ENCODE results near the gene SOD3. TPM values are rescaled to one million over a fixed set of nuclear protein-coding genes. Genes with fewer than 3 reads are reported as not detected.
A peak's percentile ranks its signal among the peaks of the same experiment; 100 is the strongest.

SOD3 gene
- total and polyA plus RNA-seq, 10 of the 15 experiments (the other 5 are each of a cell fraction or from before 2014, with no cell fraction given), result not detected

DNA sequence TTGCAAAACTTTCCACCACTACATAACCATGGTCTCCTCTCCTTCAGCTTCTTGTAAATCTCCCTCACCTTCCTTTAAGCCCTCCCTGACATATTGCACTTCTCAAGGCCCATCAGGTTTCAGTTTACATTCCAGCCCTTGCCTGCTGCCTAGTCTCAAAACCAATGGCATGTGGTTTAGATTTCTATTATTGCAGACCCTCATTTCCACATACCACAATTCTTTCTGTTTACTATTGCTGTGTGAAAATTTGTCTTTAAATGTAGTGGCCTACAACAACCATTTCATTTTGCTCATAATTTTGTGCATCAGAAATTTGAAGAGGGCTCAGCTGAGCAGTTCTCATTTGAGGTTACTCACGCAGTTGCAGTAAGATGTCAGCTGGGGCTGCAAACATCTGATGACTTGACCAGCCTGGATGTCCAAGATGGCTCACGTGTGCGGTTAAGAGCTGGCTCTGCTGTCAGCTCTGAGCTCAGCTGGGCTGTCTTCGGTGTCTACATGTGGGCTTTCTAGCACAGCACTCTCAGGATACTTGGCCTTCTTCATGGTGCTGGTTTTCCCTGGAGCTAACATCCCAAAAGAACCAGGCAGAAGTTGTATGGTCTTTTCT, 29.9 kb upstream of the SOD3 start:
- no peak overlapping the region for H3K4me3 ChIP-seq
- ATAC-seq (no peak), DNase-seq (ENCODE audit: low read depth, low spot score) (no peak), FAIRE-seq (no peak)
- no peaks in the 10 kb centered on the region for H3K27me3 ChIP-seq (replicated peaks in 1 of 2; ENCODE audit: control insufficient read depth in 2 of 2, insufficient read depth in 2 of 2, low read length in 1 of 2)
- in situ Hi-C loops (cut with MboI) (no loop called here), intact Hi-C loops (cut with micrococcal nuclease; ENCODE audit: unreplicated experiment) (no loop called here)
- peaks cover 11% of the 10 kb centered on the region for H3K4me1 ChIP-seq (ENCODE audit: control insufficient read depth, insufficient read depth, low read length)
- BruUV-seq (replicated peaks), result no TSS peak
- H3K9me3 ChIP-seq (replicated peaks; ENCODE audit: control insufficient read depth, insufficient read depth, low read length), result no peaks in the 10 kb centered on the region; the same call in 2 of the 3 replicates
- no peak overlapping the region for H3K4me2 ChIP-seq (ENCODE audit: control insufficient read depth, insufficient read depth)
- H3K9ac ChIP-seq (ENCODE audit: control insufficient read depth, insufficient read depth, low read length), result no peak overlapping the region
- H3K79me2 ChIP-seq (ENCODE audit: control insufficient read depth, insufficient read depth, low read length), result no peaks in the 10 kb centered on the region
- H4K20me1 ChIP-seq (ENCODE audit: control insufficient read depth, insufficient read depth), result no peaks in the 10 kb centered on the region
- ChIA-PET SMC1A (ENCODE audit: uncharacterized antibody, unreplicated experiment) (interaction anchor here (0.7 kb wide), 1 partner anchor 24 kb away, joined by 4 read pairs; no protein-coding TSS in a partner anchor), RAD21 (ENCODE audit: unreplicated experiment) (no interaction called here), CTCF (no interaction called here), POLR2A (no interaction called here)
- no peaks in the 10 kb centered on the region for H3K36me3 ChIP-seq (ENCODE audit: control insufficient read depth in 2 of 2, insufficient read depth in 2 of 2, low read length in 1 of 2)
- H2AFZ ChIP-seq (ENCODE audit: control insufficient read depth, low read depth, low read length), result no peak overlapping the region
- WGBS (ENCODE audit: insufficient coverage, insufficient replicate concordance, low lambda C conversion rate, missing lambda C conversion rate), result 14% methylated on average over 4 of the region's 4 CpGs
- no peak overlapping the region for H3K27ac ChIP-seq (ENCODE audit: control insufficient read depth, insufficient read depth)
- TF ChIP-seq ZZZ3 (IDR thresholded peaks at IDR 0.05; ENCODE audit: control insufficient read depth, insufficient read length, low read depth), result no peak
- TF ChIP-seq NFXL1 (IDR thresholded peaks at IDR 0.05; ENCODE audit: borderline replicate concordance), result no peak

DNA sequence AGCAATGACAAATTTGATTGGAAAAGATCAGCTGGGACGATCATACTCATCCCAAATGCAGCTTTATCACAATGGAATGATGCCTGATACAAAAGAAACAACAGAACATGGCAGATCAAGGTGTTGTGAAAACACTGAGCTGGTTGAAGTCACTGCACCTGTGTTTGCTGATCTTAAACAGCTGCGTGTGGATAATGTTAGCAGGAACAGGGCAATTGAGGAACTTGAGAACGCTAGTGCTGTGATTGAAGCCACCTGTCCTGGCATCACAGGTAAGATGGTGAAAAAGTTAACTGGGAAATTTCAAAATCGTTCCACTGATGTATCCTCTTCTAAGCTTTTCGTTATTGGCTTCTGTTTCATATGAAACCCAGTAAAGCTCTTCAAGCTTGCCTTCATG, 27.4 kb upstream of the SOD3 start:
- WGBS (ENCODE audit: insufficient coverage, insufficient replicate concordance, low lambda C conversion rate, missing lambda C conversion rate), result 12% methylated on average over 5 of the region's 5 CpGs
- Histone ChIP-seq H3K4me1 (ENCODE audit: control insufficient read depth, insufficient read depth, low read length) (peaks cover 11% of the 10 kb centered on the region), H3K4me2 (ENCODE audit: control insufficient read depth, insufficient read depth) (no peak overlapping the region), H3K27me3 (replicated peaks in 1 of 2; ENCODE audit: control insufficient read depth in 2 of 2, insufficient read depth in 2 of 2, low read length in 1 of 2) (no peaks in the 10 kb centered on the region), H3K27ac (ENCODE audit: control insufficient read depth, insufficient read depth) (no peak overlapping the region), H4K20me1 (ENCODE audit: control insufficient read depth, insufficient read depth) (no peaks in the 10 kb centered on the region), H3K9me3 (replicated peaks; ENCODE audit: control insufficient read depth, insufficient read depth, low read length) (no peaks in the 10 kb centered on the region; the same call in 2 of the 3 replicates), H2AFZ (ENCODE audit: control insufficient read depth, low read depth, low read length) (no peak overlapping the region), H3K9ac (ENCODE audit: control insufficient read depth, insufficient read depth, low read length) (no peak overlapping the region), H3K36me3 (ENCODE audit: control insufficient read depth in 2 of 2, insufficient read depth in 2 of 2, low read length in 1 of 2) (no peaks in the 10 kb centered on the region), H3K79me2 (ENCODE audit: control insufficient read depth, insufficient read depth, low read length) (no peaks in the 10 kb centered on the region), H3K4me3 (no peak overlapping the region)
- FAIRE-seq (no peak), DNase-seq (ENCODE audit: low read depth, low spot score) (no peak), ATAC-seq (no peak)
- BruUV-seq (replicated peaks), result no TSS peak
- ChIA-PET RAD21 (ENCODE audit: unreplicated experiment) (no interaction called here), CTCF (no interaction called here), POLR2A (no interaction called here), SMC1A (ENCODE audit: uncharacterized antibody, unreplicated experiment) (no interaction called here)
- in situ Hi-C loops (cut with MboI) (no loop called here), intact Hi-C loops (cut with micrococcal nuclease; ENCODE audit: unreplicated experiment) (no loop called here)
- no peak for TF ChIP-seq EZH2 (IDR thresholded peaks at IDR 0.05; ENCODE audit: borderline replicate concordance, control insufficient read depth, low read depth, low read length)
- TF ChIP-seq TCF12 (IDR thresholded peaks at IDR 0.05; ENCODE audit: low read depth, low read length), result 0 out of 2 replicates have a peak, but pooled peaks have one; percentile 18

All from GM12878 (cell line).